Measurements from ENCODE around the gene MFAP3L.

GRCh38 chr4:170012629-170012958, 13.6 kb downstream of the MFAP3L start:
- TF ChIP-seq POLR2A (IDR thresholded peaks at IDR 0.05) (no peak), CTCF (IDR thresholded peaks at IDR 0.05) (no peak)

All from Peyer's patch (tissue), 4 donors.